CD4-positive, alpha-beta T cell treated with Interleukin-4 for 1 hour (primary cell): Measurements from ENCODE around the gene NRIP1.
"Not testable (repeated sequence)": the region's sequence is repeated elsewhere in the genome, so short reads cannot be mapped to it uniquely, and the experiment has no call there.

Experiments
- DNase-seq, 2 donors: peaks; one replicate each; pipeline ENCODE4 v3.0.0-alpha.2; 2020 to 2022

Gene NRIP1

GRCh38 chr21:14968029-14968428 lies 96.8 kb downstream of the NRIP1 start:
- DNase-seq: no peak

- DNase-seq: no peak
These were observed 100.2 kb downstream of the NRIP1 start for GRCh38 chr21:14964621-14965020.

- no peak for DNase-seq
These were observed 102.6 kb downstream of the NRIP1 start for GRCh38 chr21:14962217-14962616.

- DNase-seq: no peak
These were observed 103.3 kb downstream of the NRIP1 start for GRCh38 chr21:14961502-14961901.

GRCh38 chr21:14959343-14959742 lies 105.5 kb downstream of the NRIP1 start:
- no peak for DNase-seq

GRCh38 chr21:14957836-14958235 lies 107.0 kb downstream of the NRIP1 start:
- DNase-seq: no peak

- no peak for DNase-seq
These were observed 108.0 kb downstream of the NRIP1 start for GRCh38 chr21:14956807-14957206.

GRCh38 chr21:14955936-14956520 lies 108.8 kb downstream of the NRIP1 start:
- no peak for DNase-seq

GRCh38 chr21:14952916-14953315 lies 111.9 kb downstream of the NRIP1 start:
- DNase-seq: no peak

GRCh38 chr21:14949603-14950002 lies 115.2 kb downstream of the NRIP1 start:
- no peak for DNase-seq

- no peak for DNase-seq
These were observed 117.1 kb downstream of the NRIP1 start for GRCh38 chr21:14947613-14948160.

- DNase-seq: no peak
These were observed 119.6 kb downstream of the NRIP1 start for GRCh38 chr21:14945176-14945575.

GRCh38 chr21:14943616-14944015 lies 121.2 kb downstream of the NRIP1 start:
- no peak for DNase-seq

GRCh38 chr21:14942801-14943490 lies 121.9 kb downstream of the NRIP1 start:
- DNase-seq: no peak

GRCh38 chr21:14927324-14927723 lies 137.5 kb downstream of the NRIP1 start:
- DNase-seq: not testable (repeated sequence)

- no peak for DNase-seq
These were observed 138.6 kb downstream of the NRIP1 start for GRCh38 chr21:14926186-14926585.

GRCh38 chr21:14923468-14923867 lies 141.3 kb downstream of the NRIP1 start:
- DNase-seq: no peak

GRCh38 chr21:14922980-14923379 lies 141.8 kb downstream of the NRIP1 start:
- no peak for DNase-seq

- no peak for DNase-seq
These were observed 146.3 kb downstream of the NRIP1 start for GRCh38 chr21:14918527-14918926.

- DNase-seq: no peak
These were observed 147.0 kb downstream of the NRIP1 start for GRCh38 chr21:14917762-14918161.

- DNase-seq: no peak
These were observed 148.1 kb downstream of the NRIP1 start for GRCh38 chr21:14916676-14917141.

GRCh38 chr21:14913638-14914037 lies 151.2 kb downstream of the NRIP1 start:
- DNase-seq: no peak

- no peak for DNase-seq
These were observed 153.4 kb downstream of the NRIP1 start for GRCh38 chr21:14911351-14911750.
